Uterus (tissue), 2 donors: Measurements from ENCODE around the gene GBP2.

Experiments used
- CTCF ChIP-seq, 4 experiments: fragments of 200-600 bp in 2 of 4; fragments of 450-650 bp in 2 of 4; sonication (generic) in 2 of 4; IDR thresholded peaks; one replicate each; pipeline ENCODE4 v1.5.1; 2016 to 2019; ENCODE audit warnings: antibody characterized with exemption in 4 of 4, mild to moderate bottlenecking in 2 of 4, moderate library complexity in 1 of 4
- POLR2A ChIP-seq, 2 donors: fragments of 450-650 bp; IDR thresholded peaks; one replicate each; pipeline ENCODE4 v1.6.1; 2016; ENCODE audit warnings: antibody characterized with exemption in 2 of 2, mild to moderate bottlenecking in 1 of 2, moderate library complexity in 1 of 2

- TF ChIP-seq CTCF (IDR thresholded peaks at IDR 0.05) (no peak), POLR2A (IDR thresholded peaks at IDR 0.05) (peak; percentile 60 to 77)
Measured at GRCh38 chr1:89065079-89065868, 60.6 kb downstream of the GBP2 start, which contains the start of gene GBP1.
